ENCODE data around the gene GGT5. TPM values are rescaled to one million over a fixed set of nuclear protein-coding genes. Genes with fewer than 3 reads are reported as not detected.
A peak's percentile ranks its signal among the peaks of the same experiment; 100 is the strongest.
"Not testable (repeated sequence)": the region's sequence is repeated elsewhere in the genome, so short reads cannot be mapped to it uniquely, and the experiment has no call there.

Gene GGT5
- total RNA-seq, 4 donors from 2014 or later = 8.8 to 29.9 (median 22.8) TPM

DNA sequence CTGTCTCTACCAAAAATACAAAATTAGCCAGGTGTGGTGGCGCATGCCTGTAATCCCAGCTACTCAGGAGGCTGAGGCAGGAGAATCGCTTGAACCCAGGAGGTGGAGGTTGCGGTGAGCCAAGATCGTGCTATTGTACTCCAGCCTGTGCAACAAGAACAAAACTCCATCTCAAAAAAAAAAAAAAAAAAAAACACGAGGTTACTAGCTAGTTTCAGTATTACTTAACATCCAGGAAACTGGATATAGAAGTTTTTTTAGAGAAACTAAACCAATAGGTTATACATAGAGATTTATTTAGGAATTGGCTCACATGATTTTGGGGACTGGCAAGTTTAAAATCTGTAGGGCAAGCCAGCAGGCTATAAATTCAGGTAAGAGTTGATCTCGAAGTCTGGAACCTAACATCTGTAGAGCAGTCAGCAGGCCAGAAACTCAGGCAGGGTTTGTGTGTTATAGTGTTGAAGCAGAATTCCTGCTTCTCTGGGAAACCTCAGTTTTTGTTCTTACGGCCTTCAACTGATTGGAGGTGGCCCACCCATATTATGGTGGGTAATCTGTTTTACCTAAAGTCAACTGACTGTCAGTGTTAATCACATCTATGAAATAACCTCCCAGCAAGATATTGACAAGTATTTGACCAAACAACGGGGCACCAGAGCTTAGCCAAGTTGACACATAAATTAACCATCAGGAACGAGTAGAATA, 3.7 kb downstream of the GGT5 start:
- peak overlapping the region in 2 of 4 donors; percentile 13 to 36 for H3K27ac ChIP-seq
- H3K4me3 ChIP-seq; H3K4me1 ChIP-seq; H3K36me3 ChIP-seq; DNase-seq; H3K9me3 ChIP-seq; ATAC-seq; H3K27me3 ChIP-seq; intact Hi-C loops (cut with DNase I; ENCODE audit: low total_unique reads): not testable (repeated sequence)
- in situ Hi-C loops (cut with MboI; ENCODE audit: low sequenced_read_pairs in 4 of 4) = loop anchor here in 3 of 4 donors (10.0 to 25.0 kb wide), 2 partner anchors 46 to 129 kb away; no protein-coding TSS in a partner anchor

DNA sequence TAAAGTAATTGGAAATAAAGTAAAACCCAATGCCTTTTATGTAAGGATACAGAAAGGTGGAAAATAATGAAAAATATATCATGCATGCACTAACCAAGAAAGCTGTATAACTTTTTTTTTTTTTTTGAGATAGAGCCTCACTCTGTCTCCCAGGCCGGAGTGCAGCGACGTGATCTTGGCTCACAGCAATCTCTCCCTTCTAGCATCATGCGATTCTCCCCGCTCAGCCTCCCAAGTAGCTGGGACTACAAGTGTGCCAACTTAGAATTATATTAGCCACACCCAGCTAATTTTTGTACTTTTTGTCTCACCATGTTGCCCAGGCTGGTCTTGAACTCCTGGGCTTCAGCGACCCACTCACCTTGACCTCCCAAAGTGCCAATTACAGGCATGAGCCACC, 4.5 kb downstream of the GGT5 start:
- TF ChIP-seq POLR2A (IDR thresholded peaks at IDR 0.05) = no peak
- TF ChIP-seq, protein P1, sequence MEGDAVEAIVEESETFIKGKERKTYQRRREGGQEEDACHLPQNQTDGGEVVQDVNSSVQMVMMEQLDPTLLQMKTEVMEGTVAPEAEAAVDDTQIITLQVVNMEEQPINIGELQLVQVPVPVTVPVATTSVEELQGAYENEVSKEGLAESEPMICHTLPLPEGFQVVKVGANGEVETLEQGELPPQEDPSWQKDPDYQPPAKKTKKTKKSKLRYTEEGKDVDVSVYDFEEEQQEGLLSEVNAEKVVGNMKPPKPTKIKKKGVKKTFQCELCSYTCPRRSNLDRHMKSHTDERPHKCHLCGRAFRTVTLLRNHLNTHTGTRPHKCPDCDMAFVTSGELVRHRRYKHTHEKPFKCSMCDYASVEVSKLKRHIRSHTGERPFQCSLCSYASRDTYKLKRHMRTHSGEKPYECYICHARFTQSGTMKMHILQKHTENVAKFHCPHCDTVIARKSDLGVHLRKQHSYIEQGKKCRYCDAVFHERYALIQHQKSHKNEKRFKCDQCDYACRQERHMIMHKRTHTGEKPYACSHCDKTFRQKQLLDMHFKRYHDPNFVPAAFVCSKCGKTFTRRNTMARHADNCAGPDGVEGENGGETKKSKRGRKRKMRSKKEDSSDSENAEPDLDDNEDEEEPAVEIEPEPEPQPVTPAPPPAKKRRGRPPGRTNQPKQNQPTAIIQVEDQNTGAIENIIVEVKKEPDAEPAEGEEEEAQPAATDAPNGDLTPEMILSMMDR (IDR thresholded peaks at IDR 0.05 in 4 of 5, conservative IDR thresholded peaks at IDR 0.05 in 1 of 5) = no peak
- in situ Hi-C loops (cut with MboI; ENCODE audit: low sequenced_read_pairs in 4 of 4) = loop anchor here in 3 of 4 donors (10.0 to 25.0 kb wide), 2 partner anchors 46 to 128 kb away; no protein-coding TSS in a partner anchor

DNA sequence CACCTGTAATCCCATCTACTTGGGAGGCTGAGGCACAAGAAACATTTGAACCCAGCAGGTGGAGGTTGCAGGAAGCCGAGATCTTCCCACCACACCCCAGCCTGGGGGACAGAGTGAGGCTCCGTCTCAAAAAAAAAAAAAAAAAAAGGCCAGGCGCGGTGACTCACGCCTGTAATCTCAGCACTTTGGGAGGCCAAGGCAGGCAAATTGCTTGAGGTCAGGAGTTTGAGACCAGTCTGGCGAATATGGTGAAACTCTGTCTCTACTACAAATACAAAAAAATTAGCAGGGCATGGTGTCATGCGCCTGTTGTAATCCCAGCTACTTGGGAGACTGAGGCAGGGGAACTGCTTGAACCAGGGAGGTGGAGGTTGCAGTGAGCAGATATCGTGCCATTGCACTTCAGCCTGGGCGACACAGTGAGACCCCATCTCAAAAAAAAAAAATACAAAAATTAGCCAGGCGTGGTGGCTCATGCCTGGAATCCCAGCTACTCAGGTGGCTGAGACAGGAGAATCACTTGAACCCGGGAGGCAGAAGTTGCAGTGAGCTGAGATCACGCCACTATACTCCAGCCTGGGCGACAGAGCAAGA, 6.7 kb downstream of the GGT5 start:
- H3K36me3 ChIP-seq; H3K27me3 ChIP-seq; H3K27ac ChIP-seq; H3K9me3 ChIP-seq; DNase-seq; intact Hi-C loops (cut with DNase I; ENCODE audit: low total_unique reads); H3K4me3 ChIP-seq; ATAC-seq; H3K4me1 ChIP-seq: not testable (repeated sequence)
- in situ Hi-C loops (cut with MboI; ENCODE audit: low sequenced_read_pairs in 4 of 4) = loop anchor here in 1 of 4 donors (25.0 kb wide), 1 partner anchor 126 kb away; no protein-coding TSS in a partner anchor

More for the DNA sequence above, 4.5 kb downstream of the GGT5 start:
- H3K27ac ChIP-seq = peak overlapping the region in 2 of 4 donors; percentile 13 to 36
- H3K9me3 ChIP-seq = no peaks in the 10 kb centered on the region
- peaks cover 0 to 2% of the 10 kb centered on the region in 2 donors for H3K4me1 ChIP-seq
- H3K4me3 ChIP-seq = no peak overlapping the region
- no peaks in the 10 kb centered on the region for H3K27me3 ChIP-seq
- no peaks in the 10 kb centered on the region for H3K36me3 ChIP-seq
- intact Hi-C loops (cut with DNase I; ENCODE audit: low total_unique reads) = no loop called here
- ATAC-seq (no peak), DNase-seq (no peak)

DNA sequence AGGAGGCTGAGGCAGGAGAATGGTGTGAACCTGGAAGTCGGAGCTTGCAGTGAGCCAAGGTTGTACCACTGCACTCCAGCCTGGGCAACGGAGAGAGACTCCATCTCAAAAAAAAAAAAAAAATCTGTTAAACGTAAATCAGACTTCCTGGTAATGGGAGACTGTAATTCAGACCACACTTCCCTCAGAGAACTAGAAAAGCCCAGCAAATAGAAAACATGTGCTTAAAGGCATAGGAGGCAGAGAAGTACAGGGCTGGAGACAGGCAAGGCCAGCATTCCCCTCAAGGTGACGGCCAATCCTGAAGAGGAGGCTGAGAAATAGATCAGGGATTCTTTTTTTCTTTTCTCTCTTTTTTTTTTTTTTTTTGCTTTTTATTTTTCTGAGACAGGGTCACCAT, 8.2 kb downstream of the GGT5 start:
- Histone ChIP-seq H3K4me3 (no peak overlapping the region), H3K27ac (no peak overlapping the region), H3K9me3 (no peaks in the 10 kb centered on the region), H3K27me3 (no peaks in the 10 kb centered on the region), H3K36me3 (no peaks in the 10 kb centered on the region), H3K4me1 (no peaks in the 10 kb centered on the region)
- DNase-seq (no peak), ATAC-seq (no peak)
- intact Hi-C loops (cut with DNase I; ENCODE audit: low total_unique reads) = no loop called here
- in situ Hi-C loops (cut with MboI; ENCODE audit: low sequenced_read_pairs in 4 of 4) = loop anchor here in 1 of 4 donors (25.0 kb wide), 1 partner anchor 124 kb away; no protein-coding TSS in a partner anchor
- TF ChIP-seq, protein P1 (IDR thresholded peaks at IDR 0.05 in 4 of 5, conservative IDR thresholded peaks at IDR 0.05 in 1 of 5) = no peak
- TF ChIP-seq POLR2A (IDR thresholded peaks at IDR 0.05) = no peak

DNA sequence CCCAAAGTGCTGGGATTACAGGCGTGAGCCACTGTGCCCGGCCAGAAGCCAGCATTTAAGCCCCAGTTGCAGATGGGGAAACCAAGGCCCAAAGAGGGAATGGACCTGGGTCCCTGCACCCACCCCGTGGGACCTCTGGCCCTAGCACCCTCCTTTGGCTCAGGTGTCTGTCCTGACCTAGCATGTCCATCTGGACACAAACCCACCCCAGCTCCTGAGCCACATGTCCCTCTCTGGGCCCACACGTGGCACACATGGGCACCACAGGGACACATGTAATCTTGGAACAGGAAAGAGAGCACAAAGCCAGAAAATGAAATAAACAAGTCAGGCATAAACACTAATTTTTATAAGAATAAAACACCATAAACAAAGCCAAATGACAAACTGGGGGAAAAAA, 9.6 kb downstream of the GGT5 start:
- no peaks in the 10 kb centered on the region for H3K4me1 ChIP-seq
- H3K9me3 ChIP-seq = no peaks in the 10 kb centered on the region
- no peak overlapping the region for H3K4me3 ChIP-seq
- no peak for ATAC-seq
- no peaks in the 10 kb centered on the region for H3K36me3 ChIP-seq
- intact Hi-C loops (cut with DNase I; ENCODE audit: low total_unique reads) (no loop called here), in situ Hi-C loops (cut with MboI; ENCODE audit: low sequenced_read_pairs in 4 of 4) (loop anchor here in 1 of 4 donors (25.0 kb wide), 1 partner anchor 123 kb away; no protein-coding TSS in a partner anchor)
- no peak for DNase-seq
- H3K27me3 ChIP-seq = no peaks in the 10 kb centered on the region
- no peak overlapping the region for H3K27ac ChIP-seq
- TF ChIP-seq POLR2A (IDR thresholded peaks at IDR 0.05) = no peak
- TF ChIP-seq, protein P1 (IDR thresholded peaks at IDR 0.05 in 4 of 5, conservative IDR thresholded peaks at IDR 0.05 in 1 of 5) = no peak
